Keratinocyte (primary cell): ENCODE measurements around the gene CYP39A1. TPM values are rescaled to one million over a fixed set of nuclear protein-coding genes. Genes with fewer than 3 reads are reported as not detected.

Experiments
- DNase-seq: peaks from one replicate; pipeline ENCODE4 v3.0.0-alpha.2; 2011; ENCODE audit warnings: low read depth, missing footprints, low spot score
- FAIRE-seq: peaks from 2 replicates; lab custom pipeline; 2011; peaks lifted over from hg19 to GRCh38; lab: Jason Lieb, UNC
- H2AFZ ChIP-seq: 2 replicates; pipeline ENCODE4 v1.6.0; 2012; ENCODE audit warnings: low read length, control low read depth, inconsistent platforms; ENCODE audit not compliant: control insufficient read depth
- H3K27ac ChIP-seq: 2 replicates; pipeline ENCODE4 v1.5.1; 2011; ENCODE audit warnings: low read length; ENCODE audit not compliant: control insufficient read depth, insufficient read depth
- H3K27me3 ChIP-seq: 3 replicates; pipeline ENCODE4 v1.6.0; 2011; ENCODE audit warnings: low read length; ENCODE audit not compliant: control insufficient read depth, insufficient read depth; ENCODE audit errors: extremely low read depth
- H3K36me3 ChIP-seq, 2 experiments: 2 replicates in 1 of 2; 3 replicates in 1 of 2; pipeline ENCODE4 v1.5.1; 2011; ENCODE audit warnings: low read length in 2 of 2, mild to moderate bottlenecking in 1 of 2; ENCODE audit not compliant: control insufficient read depth in 2 of 2, insufficient read depth in 2 of 2; ENCODE audit errors: extremely low read depth in 1 of 2
- H3K4me1 ChIP-seq: 3 replicates; pipeline ENCODE4 v1.5.1; 2011; ENCODE audit warnings: low read length; ENCODE audit not compliant: control insufficient read depth, insufficient read depth; ENCODE audit errors: extremely low read depth
- H3K4me2 ChIP-seq: 3 replicates; pipeline ENCODE4 v1.6.0; 2011; ENCODE audit warnings: low read depth, low read length; ENCODE audit not compliant: control insufficient read depth, insufficient read depth; ENCODE audit errors: extremely low read depth
- H3K4me3 ChIP-seq, 3 experiments: fragments of 200-600 bp in 1 of 3; sonication (generic) in 1 of 3; 2 replicates in 2 of 3; 3 replicates in 1 of 3; pipeline ENCODE4 v1.5.1; 2011 to 2016; ENCODE audit warnings: low read length in 3 of 3, mild to moderate bottlenecking in 3 of 3, control low read depth in 2 of 3, inconsistent platforms in 1 of 3, low read depth in 1 of 3, mixed read lengths in 1 of 3, mixed run types in 1 of 3, moderate library complexity in 1 of 3; ENCODE audit not compliant: control insufficient read depth in 2 of 3, insufficient read depth in 2 of 3; ENCODE audit errors: extremely low read depth in 1 of 3
- H3K79me2 ChIP-seq: 2 replicates; pipeline ENCODE4 v1.6.0; 2012; ENCODE audit warnings: low read length; ENCODE audit not compliant: control insufficient read depth, insufficient read depth
- H3K9ac ChIP-seq: 3 replicates; pipeline ENCODE4 v1.6.0; 2011; ENCODE audit warnings: low read length; ENCODE audit not compliant: control insufficient read depth, insufficient read depth; ENCODE audit errors: extremely low read depth
- H3K9me1 ChIP-seq: 3 replicates; pipeline ENCODE4 v1.6.0; 2011; ENCODE audit warnings: low read length; ENCODE audit not compliant: control insufficient read depth, insufficient read depth; ENCODE audit errors: extremely low read depth
- H3K9me3 ChIP-seq: 2 replicates; pipeline ENCODE4 v1.5.1; 2012; ENCODE audit warnings: low read depth, low read length; ENCODE audit not compliant: control insufficient read depth
- H4K20me1 ChIP-seq: 3 replicates; pipeline ENCODE4 v1.6.0; 2011; ENCODE audit warnings: low read length; ENCODE audit not compliant: control insufficient read depth, insufficient read depth; ENCODE audit errors: extremely low read depth
- CTCF ChIP-seq, 3 experiments: IDR thresholded peaks in 1 of 3; conservative IDR thresholded peaks in 1 of 3; optimal IDR thresholded peaks in 1 of 3; 2 replicates in 2 of 3; 3 replicates in 1 of 3; pipeline versions ENCODE3 to v1.5.1; 2011; ENCODE audit warnings: low read length in 3 of 3, mild to moderate bottlenecking in 3 of 3, moderate library complexity in 2 of 3, control low read depth in 1 of 3, inconsistent platforms in 1 of 3; ENCODE audit not compliant: insufficient read depth in 2 of 3; ENCODE audit errors: extremely low read depth in 1 of 3
- EZH2 ChIP-seq: IDR thresholded peaks from one replicate; pipeline ENCODE4 v1.6.1; 2012; ENCODE audit warnings: inconsistent platforms, mild to moderate bottlenecking, low read length, moderate library complexity
- dilution Hi-C: fragments of 300-500 bp; cut with MboI; formaldehyde crosslinking; loops from one replicate; pipeline ENCODE4 v1.7.0; 2020; ENCODE audit warnings: low sequenced_read_pairs; ENCODE audit not compliant: extremely low pct_ligation_motif_present
- polyA plus RNA-seq, 5 experiments: library from polyadenylated mRNA; depleted of rRNA in 3 of 5; stranded (reverse) in 3 of 5; stranded (forward) in 1 of 5; unstranded in 1 of 5; fragments of >200 nt; gene quantifications; 1 replicate in 1 of 5; 2 replicates in 3 of 5; 3 replicates in 1 of 5; pipeline versions ENCODE4 v1.2.1 to v1.2.3, GENCODE V29; 2011 to 2012; ENCODE audit warnings: missing spikeins in 2 of 5, low read depth in 1 of 5, low replicate concordance in 1 of 5

CYP39A1 gene
- polyA plus RNA-seq, 1 donor (not counting 4 experiments of a cell fraction or from before 2014, with no cell fraction given) = 1.6 TPM

GRCh38 chr6:46573140-46573539, 79.5 kb downstream of the CYP39A1 start:
- H4K20me1 ChIP-seq = no peaks in the 10 kb centered on the region
- no peaks in the 10 kb centered on the region for H3K79me2 ChIP-seq
- no peak overlapping the region for H3K4me3 ChIP-seq
- H3K9me1 ChIP-seq = no peaks in the 10 kb centered on the region
- no peak overlapping the region for H3K27ac ChIP-seq
- FAIRE-seq (no peak), DNase-seq (no peak)
- H3K9ac ChIP-seq = no peak overlapping the region
- TF ChIP-seq CTCF (optimal IDR thresholded peaks at IDR 0.05 in 1 of 3, IDR thresholded peaks at IDR 0.05 in 1 of 3, conservative IDR thresholded peaks at IDR 0.05 in 1 of 3; ENCODE audit: extremely low read depth in 1 of 3, insufficient read depth in 2 of 3, low read length in 3 of 3) = no peak
- no peak for TF ChIP-seq EZH2
- H3K27me3 ChIP-seq = no peaks in the 10 kb centered on the region
- H3K36me3 ChIP-seq = no peaks in the 10 kb centered on the region
- dilution Hi-C loops = no loop called here
- H3K4me1 ChIP-seq = no peaks in the 10 kb centered on the region
- H3K4me2 ChIP-seq = no peak overlapping the region
- H2AFZ ChIP-seq = no peak overlapping the region
- H3K9me3 ChIP-seq = no peaks in the 10 kb centered on the region

- no peak for FAIRE-seq
- no peak for DNase-seq
- Histone ChIP-seq H3K4me1 (no peaks in the 10 kb centered on the region), H3K27me3 (no peaks in the 10 kb centered on the region), H3K4me2 (no peak overlapping the region), H3K27ac (no peak overlapping the region), H3K9me3 (no peaks in the 10 kb centered on the region), H2AFZ (no peak overlapping the region), H3K79me2 (no peaks in the 10 kb centered on the region), H3K9ac (no peak overlapping the region), H4K20me1 (no peaks in the 10 kb centered on the region), H3K9me1 (no peaks in the 10 kb centered on the region), H3K4me3 (no peak overlapping the region), H3K36me3 (no peaks in the 10 kb centered on the region)
- dilution Hi-C loops = no loop called here
- TF ChIP-seq EZH2 = no peak
- TF ChIP-seq CTCF (optimal IDR thresholded peaks at IDR 0.05 in 1 of 3, IDR thresholded peaks at IDR 0.05 in 1 of 3, conservative IDR thresholded peaks at IDR 0.05 in 1 of 3; ENCODE audit: extremely low read depth in 1 of 3, insufficient read depth in 2 of 3, low read length in 3 of 3) = no peak
Measured at GRCh38 chr6:46565531-46565930, 87.1 kb downstream of the CYP39A1 start.
